PC-9 (cell line): ENCODE measurements around the gene CIDEA. TPM values are rescaled to one million over a fixed set of nuclear protein-coding genes. Genes with fewer than 3 reads are reported as not detected.
A peak's percentile ranks its signal among the peaks of the same experiment; 100 is the strongest.

ENCODE experiments used
- BruUV-seq: library from RNA; stranded (reverse); fragments of 400-500 nt; replicated peaks from 2 replicates; lab custom pipeline; 2021; lab: Mats Ljungman, UMichigan
- CTCF ChIA-PET: fragments of 300-600 bp; sonication (Branson Sonifier 250); formaldehyde crosslinking; loops from one replicate; lab custom pipeline; 2022; ENCODE audit warnings: antibody characterized with exemption; lab: Charles Lee
- POLR2A ChIA-PET: fragments of 300-600 bp; sonication (Branson Sonifier 250); formaldehyde crosslinking; loops from one replicate; lab custom pipeline; 2022; ENCODE audit warnings: antibody characterized with exemption; ENCODE audit not compliant: unreplicated experiment; lab: Charles Lee
- DNase-seq, 2 experiments: peaks; one replicate each; pipeline versions ENCODE4 v3.0.0 to v3.0.0-alpha.2; 2015 to 2022; ENCODE audit warnings: mixed read lengths in 1 of 2
- H2AFZ ChIP-seq: fragments of 200-600 bp; sonication (generic); 2 replicates; pipeline ENCODE4 v1.8.1; 2017; ENCODE audit warnings: antibody characterized with exemption
- H3F3A ChIP-seq: fragments of 200-600 bp; sonication (generic); 2 replicates; pipeline ENCODE4 v1.8.1; 2017; ENCODE audit warnings: antibody characterized with exemption, mild to moderate bottlenecking, low read depth; ENCODE audit not compliant: insufficient read depth
- H3K27ac ChIP-seq: fragments of 200-600 bp; sonication (generic); 2 replicates; pipeline ENCODE4 v1.6.1; 2016; ENCODE audit warnings: mixed run types
- H3K27me3 ChIP-seq: fragments of 200-600 bp; sonication (generic); 2 replicates; pipeline ENCODE4 v1.6.1; 2016; ENCODE audit warnings: low read depth, mixed run types; ENCODE audit not compliant: insufficient read depth
- H3K36me3 ChIP-seq: fragments of 200-600 bp; sonication (generic); 2 replicates; pipeline ENCODE4 v1.6.1; 2016; ENCODE audit warnings: low read depth, mixed run types
- H3K4me1 ChIP-seq: fragments of 200-600 bp; sonication (generic); replicated peaks from 2 replicates; pipeline ENCODE4 v1.6.1; 2016; ENCODE audit warnings: mixed run types; ENCODE audit not compliant: insufficient read depth
- H3K4me2 ChIP-seq: fragments of 200-600 bp; sonication (generic); 2 replicates; pipeline ENCODE4 v1.6.1; 2017; ENCODE audit warnings: mixed run types
- H3K4me3 ChIP-seq: fragments of 200-600 bp; sonication (generic); 2 replicates; pipeline ENCODE4 v1.6.1; 2016; ENCODE audit warnings: mixed run types
- H3K79me2 ChIP-seq: fragments of 200-600 bp; sonication (generic); 2 replicates; pipeline ENCODE4 v1.6.1; 2017; ENCODE audit warnings: low read depth, mixed run types
- H3K9me2 ChIP-seq: fragments of 200-600 bp; sonication (generic); 2 replicates; pipeline ENCODE4 v1.8.1; 2017; ENCODE audit warnings: mild to moderate bottlenecking; ENCODE audit not compliant: insufficient read depth
- H3K9me3 ChIP-seq: fragments of 200-600 bp; sonication (generic); 2 replicates; pipeline ENCODE4 v1.8.1; 2016; ENCODE audit warnings: low read depth; ENCODE audit not compliant: insufficient read depth
- H4K20me1 ChIP-seq: fragments of 200-600 bp; sonication (generic); 2 replicates; pipeline ENCODE4 v1.8.1; 2017; ENCODE audit not compliant: insufficient read depth
- CTCF ChIP-seq: fragments of 200-600 bp; sonication (generic); conservative IDR thresholded peaks from 2 replicates; pipeline ENCODE4 v1.6.1; 2017; ENCODE audit warnings: mixed run types, antibody characterized with exemption, mild to moderate bottlenecking, moderate library complexity
- EZH2 ChIP-seq: fragments of 200-600 bp; sonication (generic); IDR thresholded peaks from 2 replicates; pipeline ENCODE4 v1.8.0; 2017; ENCODE audit warnings: antibody characterized with exemption, low read depth
- intact Hi-C: fragments of 100-400 bp; cut with micrococcal nuclease; formaldehyde crosslinking; loops from one replicate; pipeline ENCODE4 v1.10.0; 2022; ENCODE audit not compliant: unreplicated experiment
- total RNA-seq: library from RNA; stranded (reverse); gene quantifications from 2 replicates; pipeline ENCODE4 v1.2.3, GENCODE V29; 2021

CIDEA gene
- total RNA-seq, 1 experiment from 2014 or later: not detected

GRCh38 chr18:12306752-12307700, 52.9 kb downstream of the CIDEA start:
- H2AFZ ChIP-seq: no peak overlapping the region
- H3K4me2 ChIP-seq: no peak overlapping the region
- peaks cover 2% of the 10 kb centered on the region; the same call in 1 of the 2 replicates for H3K9me3 ChIP-seq
- ChIA-PET POLR2A (no interaction called here), CTCF (no interaction called here)
- H3K4me3 ChIP-seq: no peak overlapping the region
- H3K4me1 ChIP-seq: 0 out of 2 replicates have a peak, but pooled peaks cover 6% of the 10 kb centered on the region
- no peaks in the 10 kb centered on the region for H3K27me3 ChIP-seq
- peaks cover 4% of the 10 kb centered on the region; the same call in 1 of the 2 replicates for H3F3A ChIP-seq
- no peaks in the 10 kb centered on the region for H3K36me3 ChIP-seq
- no peak for DNase-seq
- no peaks in the 10 kb centered on the region for H3K79me2 ChIP-seq
- no peaks in the 10 kb centered on the region for H4K20me1 ChIP-seq
- no peak overlapping the region for H3K27ac ChIP-seq
- intact Hi-C loops: no loop called here
- TSS peak; percentile 57 for BruUV-seq
- TF ChIP-seq CTCF (no peak), EZH2 (no peak)
- H3K9me2 ChIP-seq: no peaks in the 10 kb centered on the region

GRCh38 chr18:12307701-12308385, 53.7 kb downstream of the CIDEA start, which contains the start of gene TUBB6:
TUBB6 (plus strand) TSS chr18:12308241; CDS start chr18:12308293, 52 bp downstream.
- peak within 1 kb of the TSS; percentile 88 for H2AFZ ChIP-seq
- no peaks in the 10 kb centered on the region for H4K20me1 ChIP-seq
- BruUV-seq: no TSS peak
- intact Hi-C loops: loop anchor here (1.0 kb wide), 1 partner anchor 20 kb away; no protein-coding TSS in a partner anchor
- no peak within 1 kb of the TSS for H3K27ac ChIP-seq
- DNase-seq: peak in 1 of 2 experiments; percentile 60
- H3K4me3 ChIP-seq: peak within 1 kb of the TSS; percentile 87
- H3K4me2 ChIP-seq: peak within 1 kb of the TSS; percentile 80
- H3K9me3 ChIP-seq: peaks cover 4% of the 10 kb centered on the region; the same call in 1 of the 2 replicates
- no peaks in the 10 kb centered on the region for H3K79me2 ChIP-seq
- peaks cover 4% of the 10 kb centered on the region; the same call in 1 of the 2 replicates for H3F3A ChIP-seq
- H3K27me3 ChIP-seq: no peaks in the 10 kb centered on the region
- no peak for TF ChIP-seq CTCF
- H3K9me2 ChIP-seq: no peaks in the 10 kb centered on the region
- ChIA-PET POLR2A (no interaction called here), CTCF (interaction anchor here (1.0 kb wide), 1 partner anchor 36 kb away, joined by 4 read pairs; no protein-coding TSS in a partner anchor)
- no peaks in the 10 kb centered on the region for H3K36me3 ChIP-seq
- 0 out of 2 replicates have a peak, but pooled peaks cover 6% of the 10 kb centered on the region for H3K4me1 ChIP-seq
